Uterus (tissue), 2 donors: Measurements from ENCODE around the gene ZBTB44.

Source experiments
- POLR2A ChIP-seq, 2 donors: fragments of 450-650 bp; IDR thresholded peaks; one replicate each; pipeline ENCODE4 v1.6.1; 2016; ENCODE audit warnings: antibody characterized with exemption in 2 of 2, mild to moderate bottlenecking in 1 of 2, moderate library complexity in 1 of 2
- TF ChIP-seq, protein P1 (sequence below), 4 experiments: fragments of 200-600 bp in 2 of 4; fragments of 450-650 bp in 2 of 4; sonication (generic) in 2 of 4; IDR thresholded peaks; one replicate each; pipeline ENCODE4 v1.5.1; 2016 to 2019; ENCODE audit warnings: antibody characterized with exemption in 4 of 4, mild to moderate bottlenecking in 2 of 4, moderate library complexity in 1 of 4

DNA sequence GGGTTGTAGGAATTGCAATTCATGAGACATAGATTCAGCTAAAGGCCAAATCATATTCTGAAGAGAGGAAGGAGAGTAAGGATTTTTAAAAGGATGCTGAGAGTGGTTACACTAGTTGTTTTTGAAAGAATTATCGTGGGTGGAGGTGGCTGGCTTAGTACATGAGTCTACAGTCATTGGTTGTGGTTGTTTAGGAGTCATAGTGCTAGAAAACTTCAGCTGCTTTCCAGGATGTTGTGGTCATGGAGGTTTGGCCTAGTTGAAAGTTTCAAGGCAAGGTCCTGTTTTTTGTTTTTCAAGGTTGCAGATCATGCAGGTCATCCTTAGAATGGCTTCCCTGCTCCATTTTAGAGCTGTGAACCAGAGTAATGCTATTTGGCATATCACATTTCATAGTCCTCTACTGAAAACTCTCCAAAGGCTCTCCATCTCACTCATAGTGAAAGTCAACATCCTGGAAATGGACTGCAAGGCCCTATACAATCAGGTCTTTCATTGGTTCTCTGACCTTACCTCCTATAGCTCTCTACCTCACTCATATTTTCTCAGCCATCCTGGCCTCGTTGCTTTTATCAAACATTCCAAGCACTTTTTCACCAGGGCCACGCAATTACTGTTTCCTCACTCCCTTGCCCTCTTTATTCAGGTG is 26.1 kb upstream of the ZBTB44 start:
- TF ChIP-seq, protein P1, sequence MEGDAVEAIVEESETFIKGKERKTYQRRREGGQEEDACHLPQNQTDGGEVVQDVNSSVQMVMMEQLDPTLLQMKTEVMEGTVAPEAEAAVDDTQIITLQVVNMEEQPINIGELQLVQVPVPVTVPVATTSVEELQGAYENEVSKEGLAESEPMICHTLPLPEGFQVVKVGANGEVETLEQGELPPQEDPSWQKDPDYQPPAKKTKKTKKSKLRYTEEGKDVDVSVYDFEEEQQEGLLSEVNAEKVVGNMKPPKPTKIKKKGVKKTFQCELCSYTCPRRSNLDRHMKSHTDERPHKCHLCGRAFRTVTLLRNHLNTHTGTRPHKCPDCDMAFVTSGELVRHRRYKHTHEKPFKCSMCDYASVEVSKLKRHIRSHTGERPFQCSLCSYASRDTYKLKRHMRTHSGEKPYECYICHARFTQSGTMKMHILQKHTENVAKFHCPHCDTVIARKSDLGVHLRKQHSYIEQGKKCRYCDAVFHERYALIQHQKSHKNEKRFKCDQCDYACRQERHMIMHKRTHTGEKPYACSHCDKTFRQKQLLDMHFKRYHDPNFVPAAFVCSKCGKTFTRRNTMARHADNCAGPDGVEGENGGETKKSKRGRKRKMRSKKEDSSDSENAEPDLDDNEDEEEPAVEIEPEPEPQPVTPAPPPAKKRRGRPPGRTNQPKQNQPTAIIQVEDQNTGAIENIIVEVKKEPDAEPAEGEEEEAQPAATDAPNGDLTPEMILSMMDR (IDR thresholded peaks at IDR 0.05), result no peak
- no peak for TF ChIP-seq POLR2A (IDR thresholded peaks at IDR 0.05)
